ENCODE measurements around the gene MUC4.

Gene MUC4

GRCh38 chr3:195766671-195767070 lies 45.1 kb downstream of the MUC4 start:
- H3K4me3 ChIP-seq (ENCODE audit: low read depth, low read length): no peak overlapping the region
- TF ChIP-seq CTCF (IDR thresholded peaks at IDR 0.05; ENCODE audit: borderline replicate concordance, insufficient read depth, low read depth, low read length): no peak

GRCh38 chr3:195764961-195765706 lies 46.6 kb downstream of the MUC4 start:
- no peak for TF ChIP-seq CTCF (IDR thresholded peaks at IDR 0.05; ENCODE audit: borderline replicate concordance, insufficient read depth, low read depth, low read length)
- no peak overlapping the region for H3K4me3 ChIP-seq (ENCODE audit: low read depth, low read length)

- TF ChIP-seq CTCF (IDR thresholded peaks at IDR 0.05; ENCODE audit: borderline replicate concordance, insufficient read depth, low read depth, low read length): no peak
- H3K4me3 ChIP-seq (ENCODE audit: low read depth, low read length): no peak overlapping the region
These were observed 47.6 kb downstream of the MUC4 start for GRCh38 chr3:195763843-195764825.

GRCh38 chr3:195763076-195763830 lies 48.5 kb downstream of the MUC4 start:
- H3K4me3 ChIP-seq (ENCODE audit: low read depth, low read length): no peak overlapping the region

GRCh38 chr3:195762611-195763010 lies 49.1 kb downstream of the MUC4 start:
- no peak for TF ChIP-seq CTCF (IDR thresholded peaks at IDR 0.05; ENCODE audit: borderline replicate concordance, insufficient read depth, low read depth, low read length)
- no peak overlapping the region for H3K4me3 ChIP-seq (ENCODE audit: low read depth, low read length)

More at GRCh38 chr3:195763076-195763830, 48.5 kb downstream of the MUC4 start:
- no peak for TF ChIP-seq CTCF (IDR thresholded peaks at IDR 0.05; ENCODE audit: borderline replicate concordance, insufficient read depth, low read depth, low read length)

GRCh38 chr3:195762249-195762585 lies 49.5 kb downstream of the MUC4 start:
- TF ChIP-seq CTCF (IDR thresholded peaks at IDR 0.05; ENCODE audit: borderline replicate concordance, insufficient read depth, low read depth, low read length): no peak
- no peak overlapping the region for H3K4me3 ChIP-seq (ENCODE audit: low read depth, low read length)

All from GM12875 (cell line).